ENCODE data around the gene FAM151A.

The FAM151A gene

GRCh38 chr1:54580856-54581550 lies 42.3 kb downstream of the FAM151A start:
- Histone ChIP-seq H3K27ac (ENCODE audit: insufficient read depth, low read depth, low read length, poor library complexity, severe bottlenecking) (no peak overlapping the region), H3K27me3 (ENCODE audit: control insufficient read depth, insufficient read depth, low read length, poor library complexity, severe bottlenecking) (no peaks in the 10 kb centered on the region), H3K4me3 (ENCODE audit: insufficient read depth, low read depth, low read length) (no peak overlapping the region), H3K36me3 (ENCODE audit: control insufficient read depth, insufficient read depth, low read length) (no peaks in the 10 kb centered on the region), H3K4me1 (ENCODE audit: control insufficient read depth, insufficient read depth, low read length) (peaks cover 34% of the 10 kb centered on the region), H3K9me3 (ENCODE audit: control insufficient read depth, low read length) (no peaks in the 10 kb centered on the region)
- WGBS, 2 experiments: 89% methylated on average over 11 of the region's 11 CpGs

DNA sequence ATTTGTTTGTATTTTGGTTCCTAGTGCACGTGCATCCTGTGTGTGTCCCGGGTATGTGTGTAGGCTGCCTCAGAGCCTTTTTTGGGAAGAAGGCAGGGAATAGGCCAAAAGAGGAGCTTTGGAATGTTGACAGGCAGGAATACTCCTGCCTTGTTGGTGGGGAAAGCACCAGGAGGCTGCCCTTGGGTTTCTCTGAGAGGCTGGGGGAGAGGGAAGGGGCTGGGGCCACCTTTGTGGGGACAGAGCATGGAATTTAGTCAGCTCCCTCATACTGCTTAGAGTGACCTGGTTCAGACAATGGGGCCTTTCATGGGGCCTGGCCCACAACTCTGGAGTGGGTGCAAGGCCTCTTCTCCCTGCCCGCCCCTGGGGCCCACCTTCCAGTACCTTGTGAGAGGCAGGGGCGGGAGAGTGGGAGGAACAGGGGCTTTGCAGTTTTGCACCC lies 44.0 kb downstream of the FAM151A start:
- Histone ChIP-seq H3K27me3 (ENCODE audit: control insufficient read depth, insufficient read depth, low read length, poor library complexity, severe bottlenecking) (no peaks in the 10 kb centered on the region), H3K9me3 (ENCODE audit: control insufficient read depth, low read length) (no peaks in the 10 kb centered on the region), H3K4me3 (ENCODE audit: insufficient read depth, low read depth, low read length) (no peak overlapping the region), H3K4me1 (ENCODE audit: control insufficient read depth, insufficient read depth, low read length) (peaks cover 39% of the 10 kb centered on the region), H3K36me3 (ENCODE audit: control insufficient read depth, insufficient read depth, low read length) (no peaks in the 10 kb centered on the region), H3K27ac (ENCODE audit: insufficient read depth, low read depth, low read length, poor library complexity, severe bottlenecking) (peak overlapping the region; percentile 50)
- 50 to 51% methylated on average over 4 of the region's 4 CpGs for WGBS, 2 experiments

DNA sequence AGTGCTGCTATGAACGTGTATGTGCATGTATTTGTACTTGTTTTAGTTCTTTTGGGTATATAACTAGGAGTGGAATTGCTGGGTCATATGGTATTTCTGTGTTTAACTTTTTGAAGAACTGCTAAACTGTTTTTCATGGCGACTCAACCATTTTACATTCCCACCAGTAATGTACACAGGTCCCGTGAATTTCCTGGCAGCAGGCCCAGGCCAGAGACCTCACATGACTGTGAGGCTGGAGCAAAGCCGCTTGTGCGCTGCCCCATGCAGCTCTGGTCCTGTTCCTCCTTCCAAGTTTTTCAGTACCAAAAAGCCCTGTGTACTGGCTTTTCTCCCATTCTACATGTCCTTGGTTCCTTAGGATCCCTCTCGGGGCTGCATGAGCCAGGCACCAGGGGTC lies 45.7 kb downstream of the FAM151A start:
- H3K9me3 ChIP-seq (ENCODE audit: control insufficient read depth, low read length): no peaks in the 10 kb centered on the region
- WGBS, 2 experiments: 92 to 93% methylated on average over 6 of the region's 6 CpGs
- H3K27ac ChIP-seq (ENCODE audit: insufficient read depth, low read depth, low read length, poor library complexity, severe bottlenecking): no peak overlapping the region
- H3K36me3 ChIP-seq (ENCODE audit: control insufficient read depth, insufficient read depth, low read length): no peaks in the 10 kb centered on the region
- H3K4me1 ChIP-seq (ENCODE audit: control insufficient read depth, insufficient read depth, low read length): peaks cover 30% of the 10 kb centered on the region
- H3K27me3 ChIP-seq (ENCODE audit: control insufficient read depth, insufficient read depth, low read length, poor library complexity, severe bottlenecking): no peaks in the 10 kb centered on the region
- no peak overlapping the region for H3K4me3 ChIP-seq (ENCODE audit: insufficient read depth, low read depth, low read length)

DNA sequence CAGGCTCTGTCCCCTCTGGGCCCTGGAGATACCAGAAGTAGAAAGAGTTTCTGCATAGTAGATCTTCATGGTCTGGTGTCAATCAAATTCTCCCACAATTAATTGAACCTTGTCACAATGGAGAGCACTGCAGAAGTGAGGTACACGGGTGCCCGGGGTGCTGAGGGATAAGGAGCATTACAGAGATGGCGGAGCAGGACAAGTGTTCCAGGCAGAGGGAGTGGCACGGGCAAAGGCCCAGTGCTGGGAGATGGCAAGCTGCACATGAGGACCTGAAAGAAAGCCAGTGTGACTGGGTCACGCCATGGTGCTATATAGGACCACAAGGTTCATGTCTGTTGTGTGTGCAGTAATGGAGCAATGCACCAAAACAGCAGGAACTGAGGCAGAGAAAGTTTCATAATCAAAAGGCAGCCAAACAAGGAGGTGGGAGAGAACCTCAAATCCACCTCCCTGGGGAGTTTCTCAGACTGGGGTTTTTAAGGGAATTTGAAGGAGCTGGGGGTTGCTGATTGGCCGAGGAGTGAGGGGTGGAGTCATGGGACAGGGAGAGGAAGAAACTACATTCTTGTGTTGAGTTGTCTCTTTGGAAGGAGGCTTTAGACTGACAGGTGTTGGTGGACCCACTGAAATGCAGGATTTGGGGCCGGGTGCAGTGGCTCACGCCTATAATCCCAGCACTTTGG lies 47.6 kb downstream of the FAM151A start:
- Histone ChIP-seq H3K4me3 (ENCODE audit: insufficient read depth, low read depth, low read length) (no peak overlapping the region), H3K27me3 (ENCODE audit: control insufficient read depth, insufficient read depth, low read length, poor library complexity, severe bottlenecking) (no peaks in the 10 kb centered on the region), H3K4me1 (ENCODE audit: control insufficient read depth, insufficient read depth, low read length) (peaks cover 31% of the 10 kb centered on the region), H3K9me3 (ENCODE audit: control insufficient read depth, low read length) (no peaks in the 10 kb centered on the region), H3K27ac (ENCODE audit: insufficient read depth, low read depth, low read length, poor library complexity, severe bottlenecking) (no peak overlapping the region), H3K36me3 (ENCODE audit: control insufficient read depth, insufficient read depth, low read length) (no peaks in the 10 kb centered on the region)
- 91% methylated on average over 8 of the region's 8 CpGs for WGBS, 2 experiments

DNA sequence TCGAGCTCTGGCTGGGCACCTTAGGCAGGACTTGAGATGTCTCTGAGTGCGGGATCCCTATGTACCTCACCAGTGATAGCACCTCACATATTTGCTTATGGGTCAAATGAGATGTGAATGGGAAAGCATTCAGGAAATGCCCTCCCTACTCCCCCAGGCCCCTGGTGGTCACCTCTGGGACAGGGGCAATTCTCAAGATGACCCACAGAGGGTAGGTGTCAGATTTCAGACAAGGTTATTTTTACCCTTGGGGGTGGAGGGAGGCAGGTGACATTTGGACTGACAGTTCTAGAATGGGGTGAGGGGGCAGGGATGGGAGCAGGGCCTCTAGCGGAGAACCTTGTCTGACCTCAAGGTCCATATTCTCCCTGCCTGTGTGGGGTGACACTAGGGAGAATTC lies 48.2 kb downstream of the FAM151A start:
- Histone ChIP-seq H3K9me3 (ENCODE audit: control insufficient read depth, low read length) (no peaks in the 10 kb centered on the region), H3K27ac (ENCODE audit: insufficient read depth, low read depth, low read length, poor library complexity, severe bottlenecking) (no peak overlapping the region), H3K36me3 (ENCODE audit: control insufficient read depth, insufficient read depth, low read length) (no peaks in the 10 kb centered on the region), H3K4me3 (ENCODE audit: insufficient read depth, low read depth, low read length) (no peak overlapping the region), H3K4me1 (ENCODE audit: control insufficient read depth, insufficient read depth, low read length) (peaks cover 31% of the 10 kb centered on the region), H3K27me3 (ENCODE audit: control insufficient read depth, insufficient read depth, low read length, poor library complexity, severe bottlenecking) (no peaks in the 10 kb centered on the region)
- WGBS, 2 experiments: 83 to 90% methylated on average over 3 of the region's 3 CpGs

DNA sequence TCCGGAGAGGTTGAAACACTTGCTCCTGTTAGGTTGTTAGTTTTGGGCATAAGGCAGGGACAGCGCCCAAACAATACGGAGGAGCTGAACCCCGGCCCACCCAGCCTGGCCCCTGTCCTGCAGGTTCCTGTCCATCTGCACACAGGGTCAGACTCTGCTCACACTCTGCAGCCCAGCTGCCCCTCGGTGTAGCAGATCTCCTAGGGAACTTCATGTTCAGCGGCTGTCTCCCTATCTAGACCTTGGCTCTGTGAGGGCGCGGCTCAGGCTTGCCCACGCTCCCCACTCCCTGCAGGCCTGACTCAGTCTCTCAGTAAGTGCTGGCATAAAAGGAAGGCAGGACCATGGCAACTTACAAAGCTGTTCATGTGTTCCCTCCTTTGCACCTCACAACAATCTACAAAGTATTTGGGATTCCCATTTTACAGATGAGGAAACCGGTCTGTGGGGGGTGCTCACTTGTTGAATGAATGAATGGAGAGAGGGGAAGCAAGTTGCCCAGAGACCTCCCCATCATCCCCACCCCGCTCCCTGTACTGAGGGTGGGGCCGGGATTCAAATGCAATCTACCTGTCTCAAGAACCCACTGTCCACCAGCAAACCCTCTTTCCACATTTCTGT lies 49.1 kb downstream of the FAM151A start:
- Histone ChIP-seq H3K36me3 (ENCODE audit: control insufficient read depth, insufficient read depth, low read length) (no peaks in the 10 kb centered on the region), H3K4me3 (ENCODE audit: insufficient read depth, low read depth, low read length) (no peak overlapping the region), H3K4me1 (ENCODE audit: control insufficient read depth, insufficient read depth, low read length) (peaks cover 25% of the 10 kb centered on the region), H3K27me3 (ENCODE audit: control insufficient read depth, insufficient read depth, low read length, poor library complexity, severe bottlenecking) (no peaks in the 10 kb centered on the region), H3K27ac (ENCODE audit: insufficient read depth, low read depth, low read length, poor library complexity, severe bottlenecking) (no peak overlapping the region), H3K9me3 (ENCODE audit: control insufficient read depth, low read length) (no peaks in the 10 kb centered on the region)
- WGBS, 2 experiments: 89 to 94% methylated on average over 9 to 12 of the region's 12 CpGs

DNA sequence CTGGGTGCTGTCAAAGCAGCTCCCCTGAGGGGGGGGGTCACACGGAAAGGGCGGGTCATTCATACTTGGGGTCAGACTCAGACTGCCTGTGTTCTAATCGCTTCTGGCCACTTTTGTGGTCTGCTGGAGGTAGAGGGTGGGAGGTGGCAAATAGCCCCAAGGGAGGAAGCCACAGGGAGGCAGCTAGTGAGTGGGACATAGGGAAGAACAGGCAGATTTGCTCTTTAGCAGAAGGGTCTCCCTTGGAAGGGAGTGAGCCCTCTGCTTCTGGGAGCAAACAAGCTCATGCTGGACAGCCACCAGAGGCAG lies 50.8 kb downstream of the FAM151A start:
- H3K27me3 ChIP-seq (ENCODE audit: control insufficient read depth, insufficient read depth, low read length, poor library complexity, severe bottlenecking): no peaks in the 10 kb centered on the region
- no peaks in the 10 kb centered on the region for H3K9me3 ChIP-seq (ENCODE audit: control insufficient read depth, low read length)
- H3K27ac ChIP-seq (ENCODE audit: insufficient read depth, low read depth, low read length, poor library complexity, severe bottlenecking): no peak overlapping the region
- no peaks in the 10 kb centered on the region for H3K36me3 ChIP-seq (ENCODE audit: control insufficient read depth, insufficient read depth, low read length)
- H3K4me3 ChIP-seq (ENCODE audit: insufficient read depth, low read depth, low read length): no peak overlapping the region
- H3K4me1 ChIP-seq (ENCODE audit: control insufficient read depth, insufficient read depth, low read length): peaks cover 23% of the 10 kb centered on the region
- WGBS, 2 experiments: 87 to 92% methylated on average over 3 of the region's 3 CpGs

DNA sequence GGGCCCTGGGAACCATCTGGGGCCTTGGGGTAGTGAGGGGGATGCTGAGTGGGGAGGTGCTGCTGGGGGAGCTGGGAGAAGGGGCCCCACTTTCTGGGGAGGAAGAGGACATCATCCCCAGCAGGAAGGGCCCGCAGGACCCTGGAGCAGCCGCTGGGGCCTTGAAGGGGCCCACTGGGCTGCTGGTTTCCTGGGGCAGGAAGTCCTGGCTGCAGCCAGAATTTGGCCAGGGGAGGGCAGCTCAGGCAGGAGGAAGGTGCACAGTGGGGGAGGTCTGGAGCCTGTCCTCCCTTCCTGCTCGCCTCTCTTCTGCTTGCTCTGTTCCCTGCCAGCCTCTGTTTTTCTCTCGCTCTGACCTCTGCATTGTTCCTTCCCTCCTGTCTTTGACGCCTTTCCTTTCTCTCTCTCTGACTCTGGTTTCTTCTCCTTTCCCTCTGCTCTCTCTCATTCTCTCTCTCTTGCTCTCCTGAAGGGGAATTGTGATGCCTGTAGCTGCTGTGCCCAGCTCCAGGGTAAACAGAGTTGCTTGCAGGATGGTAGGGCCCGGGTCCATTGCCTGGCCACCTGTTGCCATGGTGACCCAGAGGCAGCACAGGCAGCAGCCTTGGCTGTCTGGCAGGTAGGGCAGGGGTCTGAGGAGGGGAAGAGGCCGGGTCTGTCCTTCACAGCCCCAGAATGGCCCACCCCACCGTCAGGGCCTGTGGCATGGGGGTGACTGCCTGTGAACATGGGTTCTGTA lies 51.4 kb downstream of the FAM151A start:
- H3K9me3 ChIP-seq (ENCODE audit: control insufficient read depth, low read length): no peaks in the 10 kb centered on the region
- no peak overlapping the region for H3K4me3 ChIP-seq (ENCODE audit: insufficient read depth, low read depth, low read length)
- H3K36me3 ChIP-seq (ENCODE audit: control insufficient read depth, insufficient read depth, low read length): no peaks in the 10 kb centered on the region
- H3K4me1 ChIP-seq (ENCODE audit: control insufficient read depth, insufficient read depth, low read length): peaks cover 23% of the 10 kb centered on the region
- H3K27me3 ChIP-seq (ENCODE audit: control insufficient read depth, insufficient read depth, low read length, poor library complexity, severe bottlenecking): no peaks in the 10 kb centered on the region
- H3K27ac ChIP-seq (ENCODE audit: insufficient read depth, low read depth, low read length, poor library complexity, severe bottlenecking): no peak overlapping the region
- 40 to 46% methylated on average over 8 of the region's 8 CpGs for WGBS, 2 experiments

GRCh38 chr1:54571326-54571725 lies 52.0 kb downstream of the FAM151A start:
- Histone ChIP-seq H3K4me1 (ENCODE audit: control insufficient read depth, insufficient read depth, low read length) (peaks cover 23% of the 10 kb centered on the region), H3K27ac (ENCODE audit: insufficient read depth, low read depth, low read length, poor library complexity, severe bottlenecking) (no peak overlapping the region), H3K4me3 (ENCODE audit: insufficient read depth, low read depth, low read length) (no peak overlapping the region), H3K36me3 (ENCODE audit: control insufficient read depth, insufficient read depth, low read length) (no peaks in the 10 kb centered on the region), H3K9me3 (ENCODE audit: control insufficient read depth, low read length) (no peaks in the 10 kb centered on the region), H3K27me3 (ENCODE audit: control insufficient read depth, insufficient read depth, low read length, poor library complexity, severe bottlenecking) (no peaks in the 10 kb centered on the region)
- 58 to 60% methylated on average over 3 of the region's 3 CpGs for WGBS, 2 experiments

DNA sequence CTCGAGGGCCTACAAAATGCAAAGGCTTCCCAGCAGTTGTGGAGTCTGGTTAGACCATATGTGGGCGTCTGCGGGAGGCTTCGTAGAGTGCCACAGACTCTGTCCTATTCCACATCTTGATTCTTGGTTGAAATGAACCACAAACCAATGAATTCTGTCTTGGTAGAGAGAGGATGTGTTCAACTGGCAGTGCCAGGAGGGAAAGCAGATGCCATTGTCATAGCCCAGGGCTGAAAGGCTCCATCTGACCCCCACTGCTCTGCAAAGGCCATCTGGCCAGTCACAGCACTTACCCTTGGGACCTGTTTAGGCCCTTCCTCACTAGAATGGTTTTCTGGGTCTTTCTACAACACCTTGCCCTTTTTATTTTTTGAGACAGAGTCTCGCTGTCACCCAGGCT lies 53.2 kb downstream of the FAM151A start:
- H3K27me3 ChIP-seq (ENCODE audit: control insufficient read depth, insufficient read depth, low read length, poor library complexity, severe bottlenecking): no peaks in the 10 kb centered on the region
- 74 to 87% methylated on average over 5 of the region's 5 CpGs for WGBS, 2 experiments
- H3K9me3 ChIP-seq (ENCODE audit: control insufficient read depth, low read length): no peaks in the 10 kb centered on the region
- H3K4me1 ChIP-seq (ENCODE audit: control insufficient read depth, insufficient read depth, low read length): peaks cover 23% of the 10 kb centered on the region
- H3K36me3 ChIP-seq (ENCODE audit: control insufficient read depth, insufficient read depth, low read length): no peaks in the 10 kb centered on the region
- H3K27ac ChIP-seq (ENCODE audit: insufficient read depth, low read depth, low read length, poor library complexity, severe bottlenecking): no peak overlapping the region
- no peak overlapping the region for H3K4me3 ChIP-seq (ENCODE audit: insufficient read depth, low read depth, low read length)
